HepG2 (cell line): ENCODE results near the gene MAP6D1. TPM values are rescaled to one million over a fixed set of nuclear protein-coding genes. Genes with fewer than 3 reads are reported as not detected.

Source experiments
- ATAC-seq: fragments of 200-7000 bp; cut with Tn5 transposase; 3 replicates; pipeline ENCODE4 v1.9.1; 2020; ENCODE audit warnings: mild to moderate bottlenecking, moderate library complexity
- BruUV-seq: library from RNA; stranded (reverse); fragments of 400-500 nt; replicated peaks from 2 replicates; lab custom pipeline; 2021; lab: Mats Ljungman, UMichigan
- CTCF ChIA-PET: fragments of 300-600 bp; formaldehyde crosslinking; extraction: SDS; loops from one replicate; lab custom pipeline; 2021; ENCODE audit warnings: low total read pairs, inconsistent platforms, low intra/inter-chr PET ratio; lab: Yijun Ruan, JAX
- POLR2A ChIA-PET: fragments of 350-600 bp; sonication (Branson Sonifier 250); formaldehyde crosslinking; loops from one replicate; lab custom pipeline; 2020; ENCODE audit warnings: antibody characterized with exemption, inconsistent platforms; lab: Yijun Ruan, JAX
- DNase-seq: peaks from one replicate; pipeline ENCODE4 v3.0.0-alpha.2; 2015; ENCODE audit warnings: low spot score
- FAIRE-seq: peaks from 3 replicates; lab custom pipeline; 2011; peaks lifted over from hg19 to GRCh38; lab: Jason Lieb, UNC
- H2AFZ ChIP-seq: one replicate; pipeline ENCODE4 v1.6.1; 2011; ENCODE audit warnings: low read length, inconsistent platforms
- H3K27ac ChIP-seq: fragments of 300-600 bp; 3 replicates; pipeline ENCODE4 v1.8.0; 2011; ENCODE audit warnings: mixed run types, mild to moderate bottlenecking, mixed read lengths, low read length, inconsistent platforms; ENCODE audit not compliant: insufficient read depth; ENCODE audit errors: extremely low read length
- H3K27me3 ChIP-seq, 2 experiments: fragments of 200-600 bp in 1 of 2; 2 replicates in 1 of 2; 3 replicates in 1 of 2; pipeline versions ENCODE4 v1.6.0 to v1.8.0; 2011; ENCODE audit warnings: low read length in 2 of 2, mild to moderate bottlenecking in 2 of 2, moderate library complexity in 2 of 2, inconsistent platforms in 1 of 2; ENCODE audit not compliant: insufficient read depth in 2 of 2, control insufficient read depth in 1 of 2
- H3K36me3 ChIP-seq, 2 experiments: fragments of 200-600 bp in 1 of 2; replicated peaks in 1 of 2; 2 replicates in 1 of 2; 3 replicates in 1 of 2; pipeline versions ENCODE4 v1.5.1 to v1.8.0; 2011; ENCODE audit warnings: low read length in 2 of 2, inconsistent platforms in 1 of 2; ENCODE audit not compliant: insufficient read depth in 2 of 2, control insufficient read depth in 1 of 2
- H3K4me1 ChIP-seq: 2 replicates; pipeline ENCODE4 v1.5.1; 2012; ENCODE audit warnings: low read length, inconsistent platforms; ENCODE audit not compliant: insufficient read depth
- H3K4me2 ChIP-seq: 2 replicates; pipeline ENCODE4 v1.6.0; 2011; ENCODE audit warnings: low read depth, low read length, inconsistent platforms
- H3K4me3 ChIP-seq, 3 experiments: fragments of 200-600 bp in 1 of 3; sonication (generic), shearing (Covaris generic) in 1 of 3; replicated peaks in 1 of 3; 2 replicates each; pipeline ENCODE4 v1.5.1; 2011 to 2016; ENCODE audit warnings: low read length in 3 of 3, inconsistent platforms in 2 of 3, low read depth in 2 of 3, mild to moderate bottlenecking in 2 of 3, control low read depth in 1 of 3, mixed read lengths in 1 of 3; ENCODE audit not compliant: insufficient read depth in 1 of 3
- H3K79me2 ChIP-seq: one replicate; pipeline ENCODE4 v1.6.1; 2011; ENCODE audit warnings: low read length, inconsistent platforms; ENCODE audit not compliant: insufficient read depth
- H3K9ac ChIP-seq: 2 replicates; pipeline ENCODE4 v1.6.0; 2011; ENCODE audit warnings: mild to moderate bottlenecking, low read depth, low read length, inconsistent platforms; ENCODE audit not compliant: insufficient read depth
- H3K9me3 ChIP-seq: 2 replicates; pipeline ENCODE4 v1.5.1; 2012; ENCODE audit warnings: mild to moderate bottlenecking, low read length
- H4K20me1 ChIP-seq: 2 replicates; pipeline ENCODE4 v1.6.0; 2011; ENCODE audit warnings: inconsistent platforms, mild to moderate bottlenecking, low read length, moderate library complexity; ENCODE audit not compliant: insufficient read depth
- ATF1 ChIP-seq: IDR thresholded peaks from 2 replicates; pipeline ENCODE4 v1.6.1; 2016; ENCODE audit warnings: mild to moderate bottlenecking, control low read depth
- FIP1L1 ChIP-seq: fragments of 200-400 bp; formaldehyde crosslinking; IDR thresholded peaks from 2 replicates; pipeline ENCODE4 v1.6.1; 2018; ENCODE audit warnings: low read depth, mild to moderate bottlenecking, low read length, moderate library complexity, borderline replicate concordance; ENCODE audit not compliant: insufficient read depth
- ZNF557 ChIP-seq: sonication (generic); formaldehyde crosslinking; IDR thresholded peaks from 2 replicates; pipeline ENCODE4 v1.4.0; 2020; ENCODE audit warnings: missing genetic modification reagents
- WGBS: methylation state at CpG from one replicate; pipeline ENCODE4 v1.1.6; 2017; ENCODE audit warnings: low lambda C conversion rate; 5-methylcytosine and 5-hydroxymethylcytosine counted together
- in situ Hi-C: cut with HindIII; loops from 2 replicates; pipeline ENCODE4 v1.10.0; 2017; ENCODE audit warnings: low pct_unique_long_range_greater_than_20kb; ENCODE audit not compliant: extremely low pct_ligation_motif_present
- intact Hi-C: fragments of 100-400 bp; cut with micrococcal nuclease; formaldehyde crosslinking; loops from one replicate; pipeline ENCODE4 v1.10.0; 2022; ENCODE audit not compliant: unreplicated experiment
- polyA plus RNA-seq, 8 experiments: library from polyadenylated mRNA; depleted of rRNA in 3 of 8; stranded (reverse) in 7 of 8; unstranded in 1 of 8; fragments of >200 nt; fragmentation: Illumina TruSeq in 4 of 8; extraction: Trizol in 4 of 8; gene quantifications; 2 replicates each; pipeline versions ENCODE4 v1.2.1 to v1.2.3, GENCODE V29; 2011 to 2016; ENCODE audit warnings: low read depth in 4 of 8, missing spikeins in 1 of 8, mixed read lengths in 1 of 8; ENCODE audit not compliant: insufficient read depth in 1 of 8
- total RNA-seq, 5 experiments: library from RNA; depleted of rRNA; stranded (reverse); fragments of >200 nt; fragmentation: Illumina TruSeq; extraction: Trizol; gene quantifications; 2 replicates each; pipeline ENCODE4 v1.2.3, GENCODE V29; 2016; ENCODE audit warnings: low read depth in 1 of 5
- TF ChIP-seq, protein P1 (sequence below): IDR thresholded peaks from 2 replicates; pipeline ENCODE4 v1.6.1; 2016; ENCODE audit warnings: missing genetic modification reagents, missing compliant biosample characterization
- TF ChIP-seq, protein P2 (sequence below): sonication (generic); formaldehyde crosslinking; IDR thresholded peaks from 2 replicates; pipeline ENCODE4 v1.4.0; 2020; ENCODE audit warnings: mild to moderate bottlenecking, missing genetic modification reagents

Gene MAP6D1
- total and polyA plus RNA-seq, 2 of the 13 experiments (the other 11 are each of a cell fraction or from before 2014, with no cell fraction given): 0.12 to 0.62 TPM

DNA sequence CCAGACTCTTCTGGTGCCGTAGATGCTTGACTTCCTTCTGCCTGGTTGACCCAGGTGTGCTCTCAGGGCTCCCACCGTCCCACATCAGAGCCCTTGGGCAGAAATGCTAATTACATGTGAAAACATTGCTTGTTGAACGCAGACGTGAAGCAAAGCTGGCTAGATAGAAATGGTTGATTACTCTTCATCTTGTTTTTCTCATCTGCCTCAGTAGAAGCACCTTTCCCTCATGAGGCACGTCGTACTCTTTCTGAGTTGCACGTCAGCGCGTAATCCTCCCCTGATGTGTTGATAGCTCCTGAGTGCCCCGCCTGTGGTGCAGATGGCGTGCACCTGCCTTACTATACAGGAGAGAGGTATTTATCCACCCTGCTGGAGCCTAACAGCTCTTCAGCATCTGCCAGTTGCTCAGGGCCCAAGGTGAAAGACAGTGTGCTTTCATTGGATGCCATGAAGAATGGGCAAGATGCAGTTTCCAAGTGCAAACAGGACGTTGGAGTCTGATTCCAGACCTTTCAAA, 18.1 kb downstream of the MAP6D1 start:
- CTCF ChIA-PET: no interaction called here
- Histone ChIP-seq H4K20me1 (no peaks in the 10 kb centered on the region), H3K27me3 (no peaks in the 10 kb centered on the region), H3K4me3 (no peak overlapping the region), H3K9me3 (no peaks in the 10 kb centered on the region), H3K36me3 (peaks cover 38 to 76% of the 10 kb centered on the region in 2 experiments), H3K9ac (no peak overlapping the region), H3K4me1 (no peaks in the 10 kb centered on the region), H2AFZ (no peak overlapping the region), H3K79me2 (no peaks in the 10 kb centered on the region)
- BruUV-seq: no TSS peak
- DNase-seq (no peak), ATAC-seq (no peak), FAIRE-seq (no peak)
- intact Hi-C loops: no loop called here
- POLR2A ChIA-PET: interaction anchor here (0.6 kb wide), 1 partner anchor 757 kb away, joined by 3 read pairs; no protein-coding TSS in a partner anchor
- WGBS: 94% methylated on average over 11 of the region's 12 CpGs
- TF ChIP-seq, protein P1, sequence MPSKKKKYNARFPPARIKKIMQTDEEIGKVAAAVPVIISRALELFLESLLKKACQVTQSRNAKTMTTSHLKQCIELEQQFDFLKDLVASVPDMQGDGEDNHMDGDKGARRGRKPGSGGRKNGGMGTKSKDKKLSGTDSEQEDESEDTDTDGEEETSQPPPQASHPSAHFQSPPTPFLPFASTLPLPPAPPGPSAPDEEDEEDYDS: no peak
- TF ChIP-seq, protein P2, sequence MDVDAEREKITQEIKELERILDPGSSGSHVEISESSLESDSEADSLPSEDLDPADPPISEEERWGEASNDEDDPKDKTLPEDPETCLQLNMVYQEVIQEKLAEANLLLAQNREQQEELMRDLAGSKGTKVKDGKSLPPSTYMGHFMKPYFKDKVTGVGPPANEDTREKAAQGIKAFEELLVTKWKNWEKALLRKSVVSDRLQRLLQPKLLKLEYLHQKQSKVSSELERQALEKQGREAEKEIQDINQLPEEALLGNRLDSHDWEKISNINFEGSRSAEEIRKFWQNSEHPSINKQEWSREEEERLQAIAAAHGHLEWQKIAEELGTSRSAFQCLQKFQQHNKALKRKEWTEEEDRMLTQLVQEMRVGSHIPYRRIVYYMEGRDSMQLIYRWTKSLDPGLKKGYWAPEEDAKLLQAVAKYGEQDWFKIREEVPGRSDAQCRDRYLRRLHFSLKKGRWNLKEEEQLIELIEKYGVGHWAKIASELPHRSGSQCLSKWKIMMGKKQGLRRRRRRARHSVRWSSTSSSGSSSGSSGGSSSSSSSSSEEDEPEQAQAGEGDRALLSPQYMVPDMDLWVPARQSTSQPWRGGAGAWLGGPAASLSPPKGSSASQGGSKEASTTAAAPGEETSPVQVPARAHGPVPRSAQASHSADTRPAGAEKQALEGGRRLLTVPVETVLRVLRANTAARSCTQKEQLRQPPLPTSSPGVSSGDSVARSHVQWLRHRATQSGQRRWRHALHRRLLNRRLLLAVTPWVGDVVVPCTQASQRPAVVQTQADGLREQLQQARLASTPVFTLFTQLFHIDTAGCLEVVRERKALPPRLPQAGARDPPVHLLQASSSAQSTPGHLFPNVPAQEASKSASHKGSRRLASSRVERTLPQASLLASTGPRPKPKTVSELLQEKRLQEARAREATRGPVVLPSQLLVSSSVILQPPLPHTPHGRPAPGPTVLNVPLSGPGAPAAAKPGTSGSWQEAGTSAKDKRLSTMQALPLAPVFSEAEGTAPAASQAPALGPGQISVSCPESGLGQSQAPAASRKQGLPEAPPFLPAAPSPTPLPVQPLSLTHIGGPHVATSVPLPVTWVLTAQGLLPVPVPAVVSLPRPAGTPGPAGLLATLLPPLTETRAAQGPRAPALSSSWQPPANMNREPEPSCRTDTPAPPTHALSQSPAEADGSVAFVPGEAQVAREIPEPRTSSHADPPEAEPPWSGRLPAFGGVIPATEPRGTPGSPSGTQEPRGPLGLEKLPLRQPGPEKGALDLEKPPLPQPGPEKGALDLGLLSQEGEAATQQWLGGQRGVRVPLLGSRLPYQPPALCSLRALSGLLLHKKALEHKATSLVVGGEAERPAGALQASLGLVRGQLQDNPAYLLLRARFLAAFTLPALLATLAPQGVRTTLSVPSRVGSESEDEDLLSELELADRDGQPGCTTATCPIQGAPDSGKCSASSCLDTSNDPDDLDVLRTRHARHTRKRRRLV (CRISPR knock-in tag): no peak
- TF ChIP-seq ZNF557 (CRISPR knock-in tag): no peak
- no peak for TF ChIP-seq ATF1
- TF ChIP-seq FIP1L1: no peak
- TF ChIP-seq, all 625 proteins: peak for 0
- in situ Hi-C loops: no loop called here
- Histone ChIP-seq H3K27ac (no peak overlapping the region), H3K4me2 (no peak overlapping the region)
